ENCODE data around the gene PRKN. TPM values are rescaled to one million over a fixed set of nuclear protein-coding genes. Genes with fewer than 3 reads are reported as not detected.

The PRKN gene
- total RNA-seq, 6 experiments from 2014 or later, result 0.32 TPM; not detected in 5

- Mint-ChIP-seq H3K27me3 (ENCODE audit: insufficient read depth) (no peaks in the 10 kb centered on the region), H3K9me3 (peaks cover 35% of the 10 kb centered on the region), H3K4me3 (no peak overlapping the region), H3K4me1 (ENCODE audit: low read depth) (no peaks in the 10 kb centered on the region), H3K27ac (no peak overlapping the region), H3K36me3 (ENCODE audit: low read depth) (no peaks in the 10 kb centered on the region; the same call in 1 of the 2 replicates)
- no peak for DNase-seq
- no peak for TF ChIP-seq CTCF (IDR thresholded peaks at IDR 0.05)
These were observed 1185.1 kb downstream of the PRKN start for GRCh38 chr6:161542346-161542980.

- no peak for DNase-seq
- Mint-ChIP-seq H3K4me1 (ENCODE audit: low read depth) (no peaks in the 10 kb centered on the region), H3K27ac (no peak overlapping the region), H3K4me3 (no peak overlapping the region), H3K9me3 (peaks cover 32% of the 10 kb centered on the region), H3K36me3 (ENCODE audit: low read depth) (no peaks in the 10 kb centered on the region; the same call in 1 of the 2 replicates), H3K27me3 (ENCODE audit: insufficient read depth) (no peaks in the 10 kb centered on the region)
- TF ChIP-seq CTCF (IDR thresholded peaks at IDR 0.05), result no peak
These were observed 1187.0 kb downstream of the PRKN start for GRCh38 chr6:161540532-161540931.

- no peaks in the 10 kb centered on the region for H3K4me1 Mint-ChIP-seq (ENCODE audit: low read depth)
- H3K36me3 Mint-ChIP-seq (ENCODE audit: low read depth), result no peaks in the 10 kb centered on the region
- H3K9me3 Mint-ChIP-seq, result peaks cover 42% of the 10 kb centered on the region
- H3K4me3 Mint-ChIP-seq, result no peak overlapping the region
- TF ChIP-seq CTCF (IDR thresholded peaks at IDR 0.05), result no peak
- no peak for DNase-seq
- H3K27ac Mint-ChIP-seq, result no peak overlapping the region
- H3K27me3 Mint-ChIP-seq (ENCODE audit: insufficient read depth), result no peaks in the 10 kb centered on the region
These were observed 1191.3 kb downstream of the PRKN start for GRCh38 chr6:161536224-161536630.

GRCh38 chr6:161534264-161534873, 1193.2 kb downstream of the PRKN start:
- no peaks in the 10 kb centered on the region for H3K4me1 Mint-ChIP-seq (ENCODE audit: low read depth)
- H3K9me3 Mint-ChIP-seq, result peaks cover 51% of the 10 kb centered on the region
- H3K27me3 Mint-ChIP-seq (ENCODE audit: insufficient read depth), result no peaks in the 10 kb centered on the region
- no peak overlapping the region for H3K27ac Mint-ChIP-seq
- no peaks in the 10 kb centered on the region for H3K36me3 Mint-ChIP-seq (ENCODE audit: low read depth)
- no peak overlapping the region for H3K4me3 Mint-ChIP-seq
- TF ChIP-seq CTCF (IDR thresholded peaks at IDR 0.05), result no peak
- no peak for DNase-seq

GRCh38 chr6:161533266-161533665, 1194.3 kb downstream of the PRKN start:
- DNase-seq, result no peak
- no peaks in the 10 kb centered on the region for H3K27me3 Mint-ChIP-seq (ENCODE audit: insufficient read depth)
- H3K27ac Mint-ChIP-seq, result no peak overlapping the region
- H3K4me1 Mint-ChIP-seq (ENCODE audit: low read depth), result no peaks in the 10 kb centered on the region
- H3K4me3 Mint-ChIP-seq, result no peak overlapping the region
- peaks cover 60% of the 10 kb centered on the region for H3K9me3 Mint-ChIP-seq
- no peak for TF ChIP-seq CTCF (IDR thresholded peaks at IDR 0.05)
- no peaks in the 10 kb centered on the region for H3K36me3 Mint-ChIP-seq (ENCODE audit: low read depth)
